Kidney glomerular epithelial cell (primary cell): ENCODE results near the gene CASP9.

Experiments
- DNase-seq: peaks from one replicate; lab custom pipeline; 2025; lab: John Stamatoyannopoulos, UW

Gene CASP9

GRCh38 chr1:15445390-15446122 is 78.5 kb downstream of the CASP9 start:
- DNase-seq, result no peak

DNA sequence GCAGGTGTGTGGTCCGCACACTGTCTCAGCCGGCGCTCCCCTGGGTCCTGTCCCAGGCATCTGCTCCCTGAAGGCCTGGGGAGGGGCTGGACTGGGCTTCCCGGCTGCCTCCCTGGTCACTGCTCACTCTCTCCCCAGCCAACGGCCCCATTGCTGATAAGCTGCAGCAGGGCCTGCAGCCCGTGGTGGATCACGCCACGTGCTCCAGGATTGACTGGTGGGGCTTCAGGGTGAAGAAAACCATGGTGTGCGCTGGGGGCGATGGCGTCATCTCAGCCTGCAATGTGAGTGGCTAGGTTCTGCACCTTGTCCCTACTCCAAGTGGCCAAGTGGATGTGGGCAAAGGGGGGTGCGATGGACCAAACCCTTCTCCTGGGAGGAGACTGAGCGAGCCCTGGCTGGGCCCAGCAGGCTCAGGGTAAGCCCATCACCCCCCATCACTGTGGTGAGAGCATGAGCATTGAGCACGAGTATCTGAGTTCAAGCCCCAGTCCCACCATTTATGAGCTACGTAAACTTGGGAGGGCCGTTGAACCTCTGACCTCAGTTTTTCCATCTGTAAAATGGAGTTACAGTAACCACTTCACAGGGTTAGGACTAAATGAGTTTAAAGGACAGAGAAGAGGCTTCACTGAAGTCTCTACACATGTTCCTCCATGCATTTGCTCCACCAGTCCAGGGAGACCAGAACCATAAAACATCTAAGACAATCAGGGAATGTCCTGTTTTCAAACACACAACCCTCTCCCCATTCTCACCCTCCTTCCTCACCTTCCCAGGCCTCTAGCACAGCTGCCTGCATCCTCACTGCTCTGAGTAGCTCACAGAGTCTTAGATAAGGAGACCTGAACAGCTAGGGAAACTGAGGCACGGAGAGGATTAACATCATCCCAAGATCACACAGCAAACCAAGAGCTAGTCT is 79.3 kb downstream of the CASP9 start:
- no peak for DNase-seq

GRCh38 chr1:15443281-15443680 is 80.7 kb downstream of the CASP9 start:
- DNase-seq, result no peak

DNA sequence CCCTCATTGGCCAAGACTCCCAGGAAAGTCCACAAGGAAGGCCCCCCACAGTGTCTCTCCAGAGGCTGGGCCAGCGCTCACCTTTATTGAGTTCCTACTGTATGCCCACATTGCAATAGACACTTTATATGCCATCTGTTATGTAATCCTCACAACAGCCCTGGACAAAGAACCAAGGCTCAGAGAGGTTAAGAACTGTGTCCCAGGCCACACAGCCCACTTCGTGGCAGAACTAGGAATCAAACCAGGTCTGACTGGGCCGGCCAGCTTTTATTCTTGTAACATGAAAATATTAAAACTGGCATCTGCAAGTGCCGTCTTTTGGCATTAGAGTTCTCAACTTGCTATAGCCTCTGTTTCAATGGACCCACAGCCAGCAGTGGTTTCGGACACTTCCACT is 81.3 kb downstream of the CASP9 start:
- DNase-seq, result no peak

- no peak for DNase-seq
Observed at GRCh38 chr1:15442119-15442518, 81.9 kb downstream of the CASP9 start.
